K562 (cell line): Measurements from ENCODE around the gene WFIKKN1. TPM values are rescaled to one million over a fixed set of nuclear protein-coding genes. Genes with fewer than 3 reads are reported as not detected.
A peak's percentile ranks its signal among the peaks of the same experiment; 100 is the strongest.

Source experiments
- ATF1 ChIP-seq, 2 experiments: fragments of 450-650 bp in 1 of 2; IDR thresholded peaks; 2 replicates each; pipeline ENCODE4 v1.6.1; 2016; ENCODE audit warnings: missing compliant biosample characterization in 1 of 2, missing genetic modification characterization in 1 of 2
- ATF6 ChIP-seq: sonication (generic); formaldehyde crosslinking; IDR thresholded peaks from 2 replicates; pipeline ENCODE4 v1.4.0; 2020; ENCODE audit warnings: mild to moderate bottlenecking, missing genetic modification reagents
- ATF7 ChIP-seq: fragments of 450-650 bp; IDR thresholded peaks from 2 replicates; pipeline ENCODE4 v1.7.1; 2014; ENCODE audit warnings: mild to moderate bottlenecking, moderate library complexity
- C11orf30 ChIP-seq: fragments of 450-650 bp; IDR thresholded peaks from 2 replicates; pipeline ENCODE4 v1.6.1; 2016; ENCODE audit warnings: low read depth, mild to moderate bottlenecking
- DIDO1 ChIP-seq: fragments of 450-650 bp; IDR thresholded peaks from 2 replicates; pipeline ENCODE4 v1.6.1; 2016; ENCODE audit warnings: low read depth, missing biosample characterization, missing genetic modification characterization
- E2F5 ChIP-seq: sonication (generic); formaldehyde crosslinking; IDR thresholded peaks from 2 replicates; pipeline ENCODE4 v1.8.0; 2022; ENCODE audit warnings: mild to moderate bottlenecking, missing genetic modification reagents
- KHSRP ChIP-seq: fragments of 450-650 bp; IDR thresholded peaks from 2 replicates; pipeline ENCODE4 v1.6.1; 2017
- POLR2AphosphoS5 ChIP-seq: IDR thresholded peaks from 2 replicates; pipeline ENCODE4 v1.6.1; 2011; ENCODE audit warnings: mild to moderate bottlenecking, low read depth, low read length, moderate library complexity; ENCODE audit not compliant: control insufficient read depth, insufficient read depth
- TGIF2 ChIP-seq: sonication (generic); formaldehyde crosslinking; IDR thresholded peaks from 2 replicates; pipeline ENCODE4 v1.8.1; 2022; ENCODE audit warnings: mild to moderate bottlenecking, missing genetic modification reagents, moderate library complexity
- ZNF165 ChIP-seq: fragments of 250-450 bp; sonication (Bioruptor Pico); IDR thresholded peaks from 2 replicates; pipeline ENCODE4 v1.4.0; 2020; ENCODE audit warnings: borderline replicate concordance
- ZNF76 ChIP-seq: fragments of 250-450 bp; sonication (Bioruptor Pico); IDR thresholded peaks from 2 replicates; pipeline ENCODE4 v1.4.0; 2020; ENCODE audit warnings: mild to moderate bottlenecking, moderate library complexity, borderline replicate concordance
- polyA plus RNA-seq, 8 experiments: library from polyadenylated mRNA; depleted of rRNA in 4 of 8; stranded (reverse) in 5 of 8; unstranded in 3 of 8; fragments of >200 nt; fragmentation: Nextera tagmentation in 2 of 8; fragmentation: Illumina TruSeq in 1 of 8; extraction: Ambion mirVana in 2 of 8; extraction: Trizol in 1 of 8; gene quantifications; 2 replicates each; pipeline versions ENCODE4 v1.2.1 to v1.2.3, GENCODE V29; 2011 to 2014; ENCODE audit warnings: inconsistent platforms in 1 of 8, missing spikeins in 1 of 8
- total RNA-seq, 7 experiments: library from RNA; depleted of rRNA in 6 of 7; stranded (reverse); fragments of >200 nt in 6 of 7; fragmentation: Illumina TruSeq in 2 of 7; extraction: Trizol in 2 of 7; gene quantifications; 2 replicates each; pipeline versions ENCODE4 v1.2.1 to v1.2.3, GENCODE V29; 2011 to 2021; ENCODE audit warnings: low replicate concordance in 1 of 7
- TF ChIP-seq, protein P1 (sequence below), 2 experiments: fragments of 450-650 bp; IDR thresholded peaks; 2 replicates each; pipeline ENCODE4 v1.6.1; 2016
- TF ChIP-seq, protein P2 (sequence below): fragments of 450-650 bp; formaldehyde crosslinking; IDR thresholded peaks from 2 replicates; pipeline ENCODE4 v1.4.0; 2020; ENCODE audit warnings: mild to moderate bottlenecking

Gene WFIKKN1
- total and polyA plus RNA-seq, 9 of the 15 experiments (the other 6 are each of a cell fraction or from before 2014, with no cell fraction given) = 0.14 to 1.1 (median 0.50) TPM; not detected in 4

DNA sequence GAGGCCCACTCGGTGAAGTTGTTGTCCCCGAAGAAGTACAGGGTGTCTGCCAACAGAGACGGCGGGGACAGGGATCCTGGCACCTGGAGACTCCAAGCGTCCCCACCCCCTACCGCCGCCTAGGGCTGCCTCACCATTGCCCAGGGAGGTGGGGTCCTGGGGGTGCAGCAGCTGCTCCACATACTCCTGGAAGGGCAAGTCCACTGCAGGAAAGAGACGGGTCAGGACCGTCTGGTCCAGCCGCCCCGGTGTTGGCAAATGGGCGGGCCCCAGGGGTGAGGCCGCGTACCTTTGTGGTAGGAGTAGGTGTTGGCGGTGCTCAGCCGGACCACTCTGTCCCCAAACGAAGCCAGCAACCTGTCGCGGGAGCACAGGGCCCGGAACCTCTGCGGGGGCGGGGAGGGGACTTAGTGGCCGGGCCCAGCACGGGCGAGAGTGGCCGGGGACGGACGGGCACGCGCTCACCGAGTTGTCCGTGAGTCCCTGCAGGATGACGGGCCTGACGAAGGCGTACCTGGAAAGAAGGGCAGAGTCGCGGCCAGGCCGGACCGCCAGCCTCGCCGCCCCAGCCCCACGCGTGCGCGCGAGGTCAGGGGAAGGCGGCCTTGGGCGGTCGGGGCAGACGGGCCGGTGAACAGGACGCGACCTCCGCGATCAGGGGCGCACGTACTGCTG is 52.7 kb downstream of the WFIKKN1 start (continued):
- TF ChIP-seq, protein P1, sequence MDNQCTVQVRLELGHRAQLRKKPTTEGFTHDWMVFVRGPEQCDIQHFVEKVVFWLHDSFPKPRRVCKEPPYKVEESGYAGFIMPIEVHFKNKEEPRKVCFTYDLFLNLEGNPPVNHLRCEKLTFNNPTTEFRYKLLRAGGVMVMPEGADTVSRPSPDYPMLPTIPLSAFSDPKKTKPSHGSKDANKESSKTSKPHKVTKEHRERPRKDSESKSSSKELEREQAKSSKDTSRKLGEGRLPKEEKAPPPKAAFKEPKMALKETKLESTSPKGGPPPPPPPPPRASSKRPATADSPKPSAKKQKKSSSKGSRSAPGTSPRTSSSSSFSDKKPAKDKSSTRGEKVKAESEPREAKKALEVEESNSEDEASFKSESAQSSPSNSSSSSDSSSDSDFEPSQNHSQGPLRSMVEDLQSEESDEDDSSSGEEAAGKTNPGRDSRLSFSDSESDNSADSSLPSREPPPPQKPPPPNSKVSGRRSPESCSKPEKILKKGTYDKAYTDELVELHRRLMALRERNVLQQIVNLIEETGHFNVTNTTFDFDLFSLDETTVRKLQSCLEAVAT (IDR thresholded peaks at IDR 0.05) = no peak
- TF ChIP-seq ATF7 (no peak), E2F5 (no peak), TGIF2 (no peak), DIDO1 (tag) (no peak), C11orf30 (no peak), ZNF165 (no peak), ATF1 (CRISPR knock-in tag; IDR thresholded peaks at IDR 0.05) (no peak), ATF1 (tag; IDR thresholded peaks at IDR 0.05) (no peak), ZNF76 (CRISPR knock-in tag) (no peak), ATF6 (CRISPR knock-in tag) (0 out of 2 replicates have a peak, but pooled peaks have one; percentile 69), KHSRP (no peak), POLR2AphosphoS5 (no peak)
- TF ChIP-seq, protein P2, sequence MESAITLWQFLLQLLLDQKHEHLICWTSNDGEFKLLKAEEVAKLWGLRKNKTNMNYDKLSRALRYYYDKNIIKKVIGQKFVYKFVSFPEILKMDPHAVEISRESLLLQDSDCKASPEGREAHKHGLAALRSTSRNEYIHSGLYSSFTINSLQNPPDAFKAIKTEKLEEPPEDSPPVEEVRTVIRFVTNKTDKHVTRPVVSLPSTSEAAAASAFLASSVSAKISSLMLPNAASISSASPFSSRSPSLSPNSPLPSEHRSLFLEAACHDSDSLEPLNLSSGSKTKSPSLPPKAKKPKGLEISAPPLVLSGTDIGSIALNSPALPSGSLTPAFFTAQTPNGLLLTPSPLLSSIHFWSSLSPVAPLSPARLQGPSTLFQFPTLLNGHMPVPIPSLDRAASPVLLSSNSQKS (CRISPR knock-in tag) = no peak
